Purkinje cell (primary cell): ENCODE measurements around the gene SRSF10. TPM values are rescaled to one million over a fixed set of nuclear protein-coding genes. Genes with fewer than 3 reads are reported as not detected.

Experiments used
- polyA plus RNA-seq: library from polyadenylated mRNA; unstranded; fragments of >200 nt; fragmentation: Nextera tagmentation; gene quantifications from 2 replicates; pipeline ENCODE4 v1.2.1, GENCODE V29; 2014

SRSF10 gene
- polyA plus RNA-seq: 77.6 and 90.2 TPM in 2 replicates

DNA sequence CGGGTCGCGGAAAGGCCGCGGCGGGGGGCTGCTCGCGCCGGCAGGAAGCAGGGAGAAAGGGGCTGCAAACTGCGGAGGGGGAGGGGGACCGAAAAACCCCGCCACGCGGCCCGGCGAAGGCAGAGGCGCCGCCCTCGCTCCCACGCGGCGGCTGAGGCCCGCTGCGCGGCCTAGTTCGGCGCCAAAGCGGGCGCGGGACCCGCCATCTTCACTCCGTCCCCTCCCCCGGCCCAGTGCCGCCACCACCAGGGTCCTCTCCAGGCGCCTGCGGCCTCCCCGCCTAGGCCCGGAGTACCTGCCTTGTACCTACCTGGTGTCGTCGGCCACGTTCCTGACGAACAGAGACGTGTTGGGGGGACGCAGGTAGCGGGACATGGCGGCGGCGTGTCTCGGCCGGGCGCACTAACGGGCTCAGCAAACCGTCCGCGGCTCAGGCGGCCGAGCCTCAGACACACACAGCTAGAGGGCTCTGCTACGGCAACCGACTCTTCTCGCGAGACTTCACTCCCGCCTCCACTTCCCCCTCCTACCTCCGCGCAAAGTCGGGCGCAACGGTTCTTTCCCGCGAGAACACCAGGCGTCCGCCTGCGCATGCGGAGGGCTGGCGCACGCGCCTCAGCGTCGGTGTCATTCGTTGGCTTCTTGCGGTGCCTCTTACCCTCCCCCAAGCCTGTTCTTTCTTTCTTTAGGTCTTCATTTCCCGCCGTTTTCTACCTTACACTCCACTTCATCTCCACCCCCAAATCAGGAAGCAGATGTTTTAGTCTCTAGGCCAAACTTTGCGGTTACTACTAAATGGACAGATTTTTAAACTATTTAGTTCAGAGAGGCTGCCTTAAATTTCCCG is at the start of gene SRSF10:
Gene SRSF10 (minus strand): TSS at position 447 of the 847 bp plus-strand sequence. CDS start 72 bp downstream, at position 375.

DNA sequence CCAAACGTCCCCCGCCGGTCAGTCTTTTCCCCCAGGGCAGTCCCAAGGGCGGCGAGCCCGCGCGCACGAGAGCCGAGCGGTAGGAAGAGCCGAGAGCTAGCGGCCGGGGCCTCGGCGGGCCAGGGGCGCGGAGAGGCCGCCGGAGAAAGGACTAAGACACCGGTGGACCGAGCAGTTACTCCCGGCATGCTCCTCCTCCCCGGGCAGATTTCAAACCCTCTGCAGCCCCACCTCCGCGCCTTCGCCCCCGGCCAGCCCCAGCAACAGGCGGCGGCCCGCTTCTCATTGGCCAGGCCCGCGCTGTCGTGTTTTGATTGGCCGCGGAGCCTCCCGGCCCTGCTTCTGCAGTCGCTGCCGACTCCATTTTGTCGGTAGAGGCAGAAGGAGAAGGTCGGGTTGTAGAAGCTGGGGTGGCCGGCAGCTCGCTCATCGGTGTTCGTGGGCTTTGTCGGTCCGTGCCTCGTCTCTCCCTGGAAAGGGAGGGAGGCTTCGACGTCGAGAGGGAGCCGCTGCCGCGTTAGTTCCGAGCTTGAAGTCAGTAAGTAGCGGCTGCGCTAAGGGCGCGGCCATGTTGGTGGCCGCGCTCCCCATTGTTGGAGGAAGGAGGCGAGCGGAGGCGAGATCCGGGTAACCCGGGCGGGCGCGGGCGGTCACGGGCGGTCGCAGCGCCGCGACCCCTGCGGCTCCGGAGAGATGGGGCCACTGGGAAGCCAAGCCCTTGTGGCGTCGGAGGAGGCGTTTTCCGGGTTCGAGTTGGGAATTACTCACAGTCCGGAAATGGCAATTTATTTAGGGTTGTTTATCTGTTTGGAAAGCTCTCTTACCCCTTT is 20.5 kb downstream of the SRSF10 start, which contains the start of gene PNRC2:
Gene PNRC2 (plus strand): TSS at position 368 of the 830 bp plus-strand sequence. CDS start 1,630 bp downstream, outside the sequence.

Other genes starting within 250 kb of the SRSF10 start
- 8.4 and 10.1 TPM in 2 replicates for gene ELOA, start 236.9 kb downstream of the SRSF10 start, polyA plus RNA-seq
- 96.6 and 127 TPM in 2 replicates for gene PITHD1, start 201.9 kb downstream of the SRSF10 start, polyA plus RNA-seq
- 2.5 and 3.6 TPM in 2 replicates for gene LYPLA2, start 189.2 kb downstream of the SRSF10 start, polyA plus RNA-seq
- 7.6 and 9.9 TPM in 2 replicates for gene GALE, start 179.6 kb downstream of the SRSF10 start, polyA plus RNA-seq
- gene HMGCL, start 154.9 kb downstream of the SRSF10 start, polyA plus RNA-seq: 8.6 and 20.7 TPM in 2 replicates
- gene FUCA1, start 112.0 kb downstream of the SRSF10 start, polyA plus RNA-seq: 23.3 and 23.5 TPM in 2 replicates
- gene CNR2, start 67.0 kb downstream of the SRSF10 start, polyA plus RNA-seq: not detected in 2 replicates
- gene PNRC2, start 20.5 kb downstream of the SRSF10 start, polyA plus RNA-seq: 85.7 and 101 TPM in 2 replicates
- gene MYOM3, start 131.8 kb upstream of the SRSF10 start, polyA plus RNA-seq: not detected in 2 replicates
- not detected in 2 replicates for gene IL22RA1, start 162.8 kb upstream of the SRSF10 start, polyA plus RNA-seq
- not detected in 2 replicates for gene IFNLR1, start 207.0 kb upstream of the SRSF10 start, polyA plus RNA-seq